IMR-90 (cell line): ENCODE data around the gene TMEM131L. TPM values are rescaled to one million over a fixed set of nuclear protein-coding genes. Genes with fewer than 3 reads are reported as not detected.
A peak's percentile ranks its signal among the peaks of the same experiment; 100 is the strongest.

Experiments used
- ATAC-seq: fragments of 200-7000 bp; cut with Tn5 transposase; 2 replicates; pipeline ENCODE4 v1.9.1; 2020; ENCODE audit warnings: low read depth, mild to moderate bottlenecking, moderate library complexity
- BruUV-seq: library from RNA; stranded (reverse); fragments of 400-500 nt; replicated peaks from 2 replicates; lab custom pipeline; 2021; lab: Mats Ljungman, UMichigan
- CTCF ChIA-PET: fragments of 300-600 bp; formaldehyde crosslinking; extraction: SDS; loops from one replicate; lab custom pipeline; 2021; ENCODE audit warnings: antibody characterized with exemption; lab: Yijun Ruan, JAX
- POLR2A ChIA-PET: fragments of 300-600 bp; sonication (Branson Sonifier 250); formaldehyde crosslinking; loops from one replicate; lab custom pipeline; 2022; ENCODE audit warnings: antibody characterized with exemption; ENCODE audit not compliant: unreplicated experiment; lab: Charles Lee
- DNase-seq: peaks from one replicate; pipeline ENCODE4 v3.0.0; 2013
- H2AFZ ChIP-seq: replicated peaks from 2 replicates; pipeline ENCODE3; 2013; ENCODE audit warnings: low read length, mild to moderate bottlenecking; ENCODE audit not compliant: poor library complexity
- H2AK5ac ChIP-seq: 2 replicates; pipeline ENCODE4 v1.6.1; 2013; ENCODE audit warnings: low read depth, low read length, inconsistent platforms
- H2AK9ac ChIP-seq: replicated peaks from 2 replicates; pipeline ENCODE3; 2013; ENCODE audit warnings: mild to moderate bottlenecking, low read depth, low read length, moderate library complexity; ENCODE audit not compliant: poor library complexity
- H2BK120ac ChIP-seq: 2 replicates; pipeline ENCODE4 v1.6.1; 2013; ENCODE audit warnings: low read depth, low read length, inconsistent platforms
- H2BK15ac ChIP-seq: 3 replicates; pipeline ENCODE4 v1.6.1; 2013; ENCODE audit warnings: low read depth, low read length, inconsistent platforms
- H2BK20ac ChIP-seq: 2 replicates; pipeline ENCODE4 v1.6.1; 2013; ENCODE audit warnings: low read depth, mild to moderate bottlenecking, inconsistent platforms, low read length, moderate library complexity
- H2BK5ac ChIP-seq: 2 replicates; pipeline ENCODE4 v1.6.1; 2013; ENCODE audit warnings: mild to moderate bottlenecking, low read depth, low read length, inconsistent platforms; ENCODE audit not compliant: poor library complexity, severe bottlenecking
- H3K14ac ChIP-seq: replicated peaks from 2 replicates; pipeline ENCODE4 v1.6.1; 2013; ENCODE audit warnings: low read depth, low read length, inconsistent platforms
- H3K18ac ChIP-seq: 2 replicates; pipeline ENCODE4 v1.6.1; 2013; ENCODE audit warnings: low read depth, low read length, control low read depth
- H3K23ac ChIP-seq: 2 replicates; pipeline ENCODE4 v1.6.1; 2013; ENCODE audit warnings: low read depth, low read length, inconsistent platforms
- H3K27ac ChIP-seq: 2 replicates; pipeline ENCODE4 v1.5.1; 2013; ENCODE audit warnings: mild to moderate bottlenecking, control low read depth, low read length; ENCODE audit not compliant: insufficient read depth
- H3K27me3 ChIP-seq: 2 replicates; pipeline ENCODE4 v1.6.1; 2013; ENCODE audit warnings: low read length; ENCODE audit not compliant: control insufficient read depth, insufficient read depth
- H3K36me3 ChIP-seq: 2 replicates; pipeline ENCODE4 v1.6.1; 2013; ENCODE audit warnings: low read length, mixed read lengths; ENCODE audit not compliant: control insufficient read depth, insufficient read depth
- H3K4ac ChIP-seq: 2 replicates; pipeline ENCODE4 v1.6.1; 2013; ENCODE audit warnings: low read depth, low read length, inconsistent platforms
- H3K4me1 ChIP-seq: 2 replicates; pipeline ENCODE4 v1.6.1; 2013; ENCODE audit warnings: low read length, mixed read lengths; ENCODE audit not compliant: control insufficient read depth, insufficient read depth
- H3K4me2 ChIP-seq: 2 replicates; pipeline ENCODE4 v1.6.1; 2013; ENCODE audit warnings: low read depth, mild to moderate bottlenecking, control low read depth, low read length, moderate library complexity
- H3K4me3 ChIP-seq: 2 replicates; pipeline ENCODE4 v1.5.1; 2013; ENCODE audit warnings: low read depth, mild to moderate bottlenecking, control low read depth, low read length, moderate library complexity; ENCODE audit not compliant: insufficient read depth
- H3K56ac ChIP-seq: 2 replicates; pipeline ENCODE4 v1.6.1; 2013; ENCODE audit warnings: low read length, inconsistent platforms; ENCODE audit not compliant: insufficient read depth; ENCODE audit errors: extremely low read depth
- H3K79me1 ChIP-seq, 2 experiments: 2 replicates each; pipeline ENCODE4 v1.6.1; 2013; ENCODE audit warnings: low read length in 2 of 2, inconsistent platforms in 1 of 2, low read depth in 1 of 2
- H3K9ac ChIP-seq: 2 replicates; pipeline ENCODE4 v1.6.1; 2013; ENCODE audit warnings: low read depth, low read length, control low read depth
- H3K9me1 ChIP-seq: 2 replicates; pipeline ENCODE4 v1.6.1; 2013; ENCODE audit warnings: low read length, inconsistent platforms; ENCODE audit not compliant: insufficient read depth
- H3K9me3 ChIP-seq: 2 replicates; pipeline ENCODE4 v1.6.1; 2013; ENCODE audit warnings: low read length; ENCODE audit not compliant: control insufficient read depth, insufficient read depth
- H4K20me1 ChIP-seq: 2 replicates; pipeline ENCODE4 v1.6.1; 2013; ENCODE audit warnings: low read length, inconsistent platforms; ENCODE audit not compliant: insufficient read depth
- H4K5ac ChIP-seq: 2 replicates; pipeline ENCODE4 v1.6.1; 2013; ENCODE audit warnings: mild to moderate bottlenecking, low read depth, low read length, control low read depth
- H4K8ac ChIP-seq, 2 experiments: 2 replicates each; pipeline ENCODE4 v1.6.1; 2013; ENCODE audit warnings: low read depth in 2 of 2, low read length in 2 of 2, control low read depth in 1 of 2, inconsistent platforms in 1 of 2
- H4K91ac ChIP-seq: 2 replicates; pipeline ENCODE4 v1.6.1; 2013; ENCODE audit warnings: low read depth, low read length, inconsistent platforms; ENCODE audit not compliant: insufficient read depth
- CHD1 ChIP-seq: IDR thresholded peaks from 2 replicates; pipeline ENCODE4 v1.6.1; 2012; ENCODE audit warnings: low read depth, low read length, improper control_type of control experiment
- FOS ChIP-seq: fragments of 150-350 bp; IDR thresholded peaks from 2 replicates; pipeline ENCODE4 v1.6.1; 2016; ENCODE audit warnings: low read depth, low read length
- MAFK ChIP-seq: IDR thresholded peaks from 2 replicates; pipeline ENCODE4 v1.6.1; 2012; ENCODE audit warnings: low read depth, low read length, improper control_type of control experiment
- RFX5 ChIP-seq: IDR thresholded peaks from 2 replicates; pipeline ENCODE4 v1.8.0; 2012; ENCODE audit warnings: low read depth, mild to moderate bottlenecking, low read length, moderate library complexity
- SMC3 ChIP-seq: fragments of 150-350 bp; IDR thresholded peaks from 2 replicates; pipeline ENCODE4 v1.6.1; 2016; ENCODE audit warnings: low read depth, mild to moderate bottlenecking, antibody characterized with exemption, low read length, moderate library complexity
- whole genome bisulfite sequencing, 2 experiments: methylation state at CpG; one replicate each; pipeline versions ENCODE4 v1.1.5 to v1.1.7; 2013; ENCODE audit warnings: missing lambda C conversion rate in 2 of 2; ENCODE audit not compliant: insufficient read length in 1 of 2; ENCODE audit errors: extremely low coverage in 2 of 2; 5-methylcytosine and 5-hydroxymethylcytosine counted together
- dilution Hi-C: fragments of 300-500 bp; cut with HindIII; formaldehyde crosslinking; loops from one replicate; pipeline ENCODE4 v1.14.3; 2018; ENCODE audit warnings: low sequenced_read_pairs; ENCODE audit not compliant: unreplicated experiment
- in situ Hi-C: fragments of 300-500 bp; cut with MboI; formaldehyde crosslinking; loops from 3 replicates; pipeline ENCODE4 v1.14.3; 2019; ENCODE audit warnings: low sequenced_read_pairs, inconsistent platforms, mixed read lengths
- intact Hi-C: fragments of 100-400 bp; cut with micrococcal nuclease; formaldehyde crosslinking; loops from 2 replicates; pipeline ENCODE4 v1.10.0; 2022
- polyA plus RNA-seq, 3 experiments: library from polyadenylated mRNA; depleted of rRNA; stranded (reverse); fragments of >200 nt; gene quantifications; 2 replicates each; pipeline ENCODE4 v1.2.3, GENCODE V29; 2012; ENCODE audit warnings: low replicate concordance in 1 of 3
- total RNA-seq: library from RNA; depleted of rRNA; stranded (reverse); fragments of >200 nt; gene quantifications from 2 replicates; pipeline ENCODE4 v1.2.3, GENCODE V29; 2012

Gene TMEM131L
- total and polyA plus RNA-seq, 2 of the 4 experiments (the other 2 are of a cell fraction) = 8.4 to 23.8 TPM

DNA sequence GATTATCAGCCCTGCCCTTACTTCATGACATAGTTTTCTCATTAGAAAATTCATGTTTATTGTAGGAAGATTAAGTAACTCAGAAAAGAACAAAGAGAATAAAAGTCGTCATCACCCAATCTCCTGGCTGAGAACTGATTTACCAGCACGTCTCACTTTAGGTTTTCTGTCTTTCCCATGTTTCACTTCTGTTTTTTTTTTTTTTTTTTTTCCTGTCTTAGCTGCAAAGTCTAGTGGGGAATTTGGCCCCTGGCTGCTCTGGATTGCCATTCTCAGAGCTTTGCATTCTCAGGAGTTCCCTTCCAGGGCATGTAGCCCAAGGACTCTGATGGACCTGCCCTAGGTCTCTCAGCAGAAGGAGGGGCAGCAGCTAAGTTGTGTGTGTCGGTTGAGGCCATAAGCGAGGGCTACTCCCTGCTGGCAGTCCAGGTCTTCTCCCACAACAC is 57.8 kb downstream of the TMEM131L start:
- H3K4me1 ChIP-seq = peaks cover 5% of the 10 kb centered on the region
- H2BK120ac ChIP-seq = no peak overlapping the region
- no TSS peak for BruUV-seq
- no peak overlapping the region for H3K14ac ChIP-seq
- H3K4me3 ChIP-seq = no peak overlapping the region
- no peak overlapping the region for H4K8ac ChIP-seq
- no peaks in the 10 kb centered on the region for H4K20me1 ChIP-seq
- peak overlapping the region; percentile 74; the same call in 1 of the 2 replicates for H3K18ac ChIP-seq
- H2AK9ac ChIP-seq = no peak overlapping the region
- H3K36me3 ChIP-seq = no peaks in the 10 kb centered on the region
- peak overlapping the region; percentile 78 for H4K5ac ChIP-seq
- no peaks in the 10 kb centered on the region for H3K27me3 ChIP-seq
- H3K4ac ChIP-seq = no peak overlapping the region
- H4K91ac ChIP-seq = no peak overlapping the region
- intact Hi-C loops = no loop called here
- TF ChIP-seq FOS (no peak), SMC3 (no peak), MAFK (no peak), RFX5 (no peak), CHD1 (no peak)
- no peaks in the 10 kb centered on the region for H3K9me1 ChIP-seq
- no peak overlapping the region for H2AK5ac ChIP-seq
- H3K4me2 ChIP-seq = peak overlapping the region; percentile 42
- POLR2A ChIA-PET = no interaction called here
- ATAC-seq (no peak; the same call in 1 of the 2 replicates), DNase-seq (peak; percentile 45)
- dilution Hi-C loops = no loop called here
- no peak overlapping the region for H2AFZ ChIP-seq
- H3K27ac ChIP-seq = peak overlapping the region; percentile 33; the same call in 1 of the 2 replicates
- in situ Hi-C loops = no loop called here
- H2BK20ac ChIP-seq = no peak overlapping the region
- peaks cover 4 to 15% of the 10 kb centered on the region in 2 experiments; a peak in 1 of 4 replicates for H3K79me1 ChIP-seq
- H2BK15ac ChIP-seq = 0 out of 3 replicates have a peak overlapping the region, but pooled peaks have one; percentile 49
- H3K9me3 ChIP-seq = no peaks in the 10 kb centered on the region; the same call in 1 of the 2 replicates
- H3K56ac ChIP-seq = no peak overlapping the region
- H3K23ac ChIP-seq = no peak overlapping the region
- no peak overlapping the region; the same call in 1 of the 2 replicates for H3K9ac ChIP-seq
- no CpG with 5 or more reads among the region's 4 CpGs for WGBS, 2 experiments
- CTCF ChIA-PET = interaction anchor here (0.9 kb wide), 1 partner anchor 10 kb away, joined by 3 read pairs; no protein-coding TSS in a partner anchor
- H2BK5ac ChIP-seq = no peak overlapping the region
